Measurements from ENCODE around the gene GAPVD1.
"Not testable (repeated sequence)": the region's sequence is repeated elsewhere in the genome, so short reads cannot be mapped to it uniquely, and the experiment has no call there.

The GAPVD1 gene

GRCh38 chr9:125261501-125262293 lies at the start of gene GAPVD1:
Gene GAPVD1, plus strand, starts transcription at chr9:125261826. Its CDS starts 37,096 bp downstream, at chr9:125298922.
- DNase-seq (ENCODE audit: low spot score) (peak; percentile 98), FAIRE-seq (no peak)

GRCh38 chr9:125214186-125214585 lies 47.4 kb upstream of the GAPVD1 start:
- DNase-seq (ENCODE audit: low spot score) (no peak), FAIRE-seq (no peak)

GRCh38 chr9:125218621-125219020 lies 43.0 kb upstream of the GAPVD1 start:
- DNase-seq (ENCODE audit: low spot score) (no peak), FAIRE-seq (no peak)

GRCh38 chr9:125224858-125225257 lies 36.8 kb upstream of the GAPVD1 start:
- not testable (repeated sequence) for DNase-seq (ENCODE audit: low spot score); FAIRE-seq

GRCh38 chr9:125227761-125228160 lies 33.9 kb upstream of the GAPVD1 start:
- FAIRE-seq (no peak), DNase-seq (ENCODE audit: low spot score) (no peak)

- DNase-seq (ENCODE audit: low spot score) (no peak), FAIRE-seq (no peak)
These were observed 27.9 kb upstream of the GAPVD1 start for GRCh38 chr9:125233678-125234077.

- DNase-seq (ENCODE audit: low spot score); FAIRE-seq: not testable (repeated sequence)
These were observed 27.5 kb upstream of the GAPVD1 start for GRCh38 chr9:125234099-125234498.

GRCh38 chr9:125235804-125236519 lies 25.7 kb upstream of the GAPVD1 start:
- DNase-seq (ENCODE audit: low spot score), result no peak
- FAIRE-seq, result no peak

GRCh38 chr9:125236520-125237159 lies 25.0 kb upstream of the GAPVD1 start:
- not testable (repeated sequence) for FAIRE-seq; DNase-seq (ENCODE audit: low spot score)

GRCh38 chr9:125238127-125238914 lies 23.3 kb upstream of the GAPVD1 start:
- no peak for FAIRE-seq

GRCh38 chr9:125238915-125239446 lies 22.6 kb upstream of the GAPVD1 start:
- no peak for DNase-seq (ENCODE audit: low spot score)

More at GRCh38 chr9:125238127-125238914, 23.3 kb upstream of the GAPVD1 start:
- DNase-seq (ENCODE audit: low spot score), result no peak

GRCh38 chr9:125239631-125240597 lies 21.7 kb upstream of the GAPVD1 start:
- FAIRE-seq (no peak), DNase-seq (ENCODE audit: low spot score) (no peak)

More at GRCh38 chr9:125238915-125239446, 22.6 kb upstream of the GAPVD1 start:
- FAIRE-seq, result no peak

GRCh38 chr9:125240649-125240999 lies 21.0 kb upstream of the GAPVD1 start:
- no peak for FAIRE-seq

GRCh38 chr9:125241000-125241862 lies 20.4 kb upstream of the GAPVD1 start, which contains the start of gene HSPA5:
Gene HSPA5, minus strand, starts transcription at chr9:125241343. Its CDS starts 217 bp downstream, at chr9:125241126.
- FAIRE-seq, result no peak
- peak; percentile 97 for DNase-seq (ENCODE audit: low spot score)

More at GRCh38 chr9:125240649-125240999, 21.0 kb upstream of the GAPVD1 start:
- DNase-seq (ENCODE audit: low spot score), result peak; percentile 7

- no peak for FAIRE-seq
- DNase-seq (ENCODE audit: low spot score), result peak; percentile 16
These were observed 19.5 kb upstream of the GAPVD1 start for GRCh38 chr9:125241863-125242739.

- no peak for DNase-seq (ENCODE audit: low spot score)
- no peak for FAIRE-seq
These were observed 17.8 kb upstream of the GAPVD1 start for GRCh38 chr9:125243792-125244260.

GRCh38 chr9:125246261-125246667 lies 15.4 kb upstream of the GAPVD1 start:
- FAIRE-seq (no peak), DNase-seq (ENCODE audit: low spot score) (no peak)
